ENCODE measurements around the gene COL4A1.

Gene COL4A1

GRCh38 chr13:110233181-110233950, 73.6 kb downstream of the COL4A1 start:
- no peak for DNase-seq

GRCh38 chr13:110232756-110233155, 74.2 kb downstream of the COL4A1 start:
- no peak for DNase-seq

- DNase-seq = no peak
Measured at GRCh38 chr13:110232142-110232541, 74.8 kb downstream of the COL4A1 start.

- DNase-seq = no peak
Measured at GRCh38 chr13:110231348-110232047, 75.5 kb downstream of the COL4A1 start.

- DNase-seq = no peak
Measured at GRCh38 chr13:110230661-110231347, 76.2 kb downstream of the COL4A1 start.

- DNase-seq = no peak
Measured at GRCh38 chr13:110229905-110230563, 76.9 kb downstream of the COL4A1 start.

GRCh38 chr13:110228936-110229904, 77.7 kb downstream of the COL4A1 start:
- DNase-seq = no peak

GRCh38 chr13:110227864-110228643, 78.9 kb downstream of the COL4A1 start:
- DNase-seq = no peak

GRCh38 chr13:110227416-110227815, 79.5 kb downstream of the COL4A1 start:
- no peak for DNase-seq

- DNase-seq = no peak
Measured at GRCh38 chr13:110225609-110226574, 81.1 kb downstream of the COL4A1 start.

GRCh38 chr13:110225003-110225402, 82.0 kb downstream of the COL4A1 start:
- DNase-seq = no peak

- no peak for DNase-seq
Measured at GRCh38 chr13:110224519-110224918, 82.4 kb downstream of the COL4A1 start.

GRCh38 chr13:110221406-110222117, 85.4 kb downstream of the COL4A1 start:
- no peak for DNase-seq

GRCh38 chr13:110220471-110220870, 86.5 kb downstream of the COL4A1 start:
- no peak for DNase-seq

- DNase-seq = no peak
Measured at GRCh38 chr13:110218581-110219201, 88.3 kb downstream of the COL4A1 start.

GRCh38 chr13:110217811-110218210, 89.1 kb downstream of the COL4A1 start:
- DNase-seq = no peak

GRCh38 chr13:110217085-110217484, 89.9 kb downstream of the COL4A1 start:
- no peak for DNase-seq

- no peak for DNase-seq
Measured at GRCh38 chr13:110216398-110217041, 90.4 kb downstream of the COL4A1 start.
